Duodenal mucosa (tissue), 2 donors: ENCODE results near the gene NUDT4.

Source experiments
- H3K27ac ChIP-seq: one replicate; pipeline ENCODE4 v1.7.0; 2013; ENCODE audit warnings: low read depth, low read length
- H3K27me3 ChIP-seq, 2 donors: one replicate each; pipeline ENCODE4 v1.7.0; 2013; ENCODE audit warnings: low read length in 2 of 2, control low read depth in 1 of 2; ENCODE audit not compliant: insufficient read depth in 2 of 2, control insufficient read depth in 1 of 2
- H3K36me3 ChIP-seq, 2 donors: one replicate each; pipeline ENCODE4 v1.7.0; 2013; ENCODE audit warnings: low read length in 2 of 2, control low read depth in 1 of 2; ENCODE audit not compliant: insufficient read depth in 2 of 2, control insufficient read depth in 1 of 2
- H3K4me1 ChIP-seq, 2 donors: one replicate each; pipeline ENCODE4 v1.7.0; 2013; ENCODE audit warnings: low read length in 2 of 2, control low read depth in 1 of 2; ENCODE audit not compliant: insufficient read depth in 2 of 2, control insufficient read depth in 1 of 2
- H3K4me3 ChIP-seq, 2 donors: one replicate each; pipeline ENCODE4 v1.7.0; 2013; ENCODE audit warnings: low read length in 2 of 2, low read depth in 1 of 2
- H3K9ac ChIP-seq, 2 donors: one replicate each; pipeline ENCODE4 v1.7.0; 2013; ENCODE audit warnings: low read length in 2 of 2, low read depth in 1 of 2
- H3K9me3 ChIP-seq, 2 donors: one replicate each; pipeline ENCODE4 v1.7.0; 2013; ENCODE audit warnings: low read length in 2 of 2, control low read depth in 1 of 2; ENCODE audit not compliant: control insufficient read depth in 1 of 2

Gene NUDT4

DNA sequence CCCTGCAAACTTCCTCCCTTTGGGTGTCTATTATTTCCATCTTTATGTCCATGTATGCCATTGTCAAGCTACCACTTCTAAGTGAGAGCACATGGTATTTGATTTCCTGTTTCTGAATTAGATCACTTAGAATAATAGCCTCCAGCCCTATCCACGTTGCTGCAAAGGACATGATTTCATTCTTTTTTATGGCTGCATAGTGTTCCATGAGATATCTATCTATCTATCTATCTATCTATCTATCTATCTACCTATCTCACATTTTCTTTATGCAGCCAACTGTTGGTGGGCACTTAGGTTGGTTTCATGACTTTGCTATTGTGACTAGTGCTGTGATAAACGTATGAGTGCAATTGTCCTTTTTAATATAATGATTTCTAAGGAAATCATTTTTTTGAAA, 78.4 kb downstream of the NUDT4 start:
- H3K4me3 ChIP-seq, result no peak overlapping the region
- no peaks in the 10 kb centered on the region for H3K9me3 ChIP-seq
- no peak overlapping the region for H3K27ac ChIP-seq
- H3K36me3 ChIP-seq, result no peaks in the 10 kb centered on the region
- no peaks in the 10 kb centered on the region for H3K27me3 ChIP-seq
- no peaks in the 10 kb centered on the region for H3K4me1 ChIP-seq
- no peak overlapping the region for H3K9ac ChIP-seq
